Measurements from ENCODE around the gene MSI1.
"Not testable (repeated sequence)": the region's sequence is repeated elsewhere in the genome, so short reads cannot be mapped to it uniquely, and the experiment has no call there.

MSI1 gene

DNA sequence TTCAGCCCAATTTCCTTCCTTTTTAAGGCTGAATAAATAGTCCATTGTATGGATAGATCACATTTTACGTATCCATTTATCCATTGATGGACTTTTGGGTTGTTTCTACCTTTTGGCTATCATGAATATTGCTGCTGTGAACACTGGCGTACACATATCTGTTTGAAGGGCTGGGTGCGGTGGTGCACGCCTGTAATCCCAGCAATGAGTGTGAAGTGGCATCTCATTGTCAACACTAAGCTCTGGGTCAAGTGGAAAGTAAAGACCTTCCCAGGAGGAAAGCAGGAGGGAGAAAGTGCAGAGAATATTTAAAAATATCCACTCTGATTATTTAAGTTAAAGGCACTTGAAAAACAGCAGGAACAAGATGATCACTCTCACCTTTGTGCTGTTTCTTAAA lies 29.7 kb downstream of the MSI1 start:
- no peak overlapping the region for H3K4me3 ChIP-seq (ENCODE audit: low read length)
- no peak for DNase-seq (ENCODE audit: low read depth)
- TF ChIP-seq, protein P1, sequence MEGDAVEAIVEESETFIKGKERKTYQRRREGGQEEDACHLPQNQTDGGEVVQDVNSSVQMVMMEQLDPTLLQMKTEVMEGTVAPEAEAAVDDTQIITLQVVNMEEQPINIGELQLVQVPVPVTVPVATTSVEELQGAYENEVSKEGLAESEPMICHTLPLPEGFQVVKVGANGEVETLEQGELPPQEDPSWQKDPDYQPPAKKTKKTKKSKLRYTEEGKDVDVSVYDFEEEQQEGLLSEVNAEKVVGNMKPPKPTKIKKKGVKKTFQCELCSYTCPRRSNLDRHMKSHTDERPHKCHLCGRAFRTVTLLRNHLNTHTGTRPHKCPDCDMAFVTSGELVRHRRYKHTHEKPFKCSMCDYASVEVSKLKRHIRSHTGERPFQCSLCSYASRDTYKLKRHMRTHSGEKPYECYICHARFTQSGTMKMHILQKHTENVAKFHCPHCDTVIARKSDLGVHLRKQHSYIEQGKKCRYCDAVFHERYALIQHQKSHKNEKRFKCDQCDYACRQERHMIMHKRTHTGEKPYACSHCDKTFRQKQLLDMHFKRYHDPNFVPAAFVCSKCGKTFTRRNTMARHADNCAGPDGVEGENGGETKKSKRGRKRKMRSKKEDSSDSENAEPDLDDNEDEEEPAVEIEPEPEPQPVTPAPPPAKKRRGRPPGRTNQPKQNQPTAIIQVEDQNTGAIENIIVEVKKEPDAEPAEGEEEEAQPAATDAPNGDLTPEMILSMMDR (IDR thresholded peaks at IDR 0.05; ENCODE audit: insufficient read depth, low read depth, low read length, missing control alignments), result no peak

DNA sequence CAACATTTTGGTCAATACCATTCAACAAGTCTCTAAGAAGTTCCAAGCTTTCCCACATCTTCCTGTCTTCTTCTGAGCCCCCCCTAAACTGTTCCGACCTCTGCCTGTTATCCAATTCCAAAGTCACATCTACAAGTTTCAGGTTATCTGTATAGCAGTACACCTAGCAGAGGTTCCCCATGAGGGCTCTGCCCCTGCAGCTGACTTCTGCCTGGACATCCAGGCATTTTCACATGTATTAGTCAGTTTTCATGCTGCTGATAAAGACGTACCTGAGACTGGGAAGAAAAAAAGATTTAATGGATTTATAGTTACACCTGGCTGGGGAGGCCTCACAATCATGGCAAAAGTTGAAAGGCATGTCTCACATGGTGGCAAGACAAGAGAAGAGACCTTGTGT lies 31.2 kb downstream of the MSI1 start:
- TF ChIP-seq, protein P1 (IDR thresholded peaks at IDR 0.05; ENCODE audit: insufficient read depth, low read depth, low read length, missing control alignments), result no peak
- no peak overlapping the region for H3K4me3 ChIP-seq (ENCODE audit: low read length)
- DNase-seq (ENCODE audit: low read depth), result no peak

DNA sequence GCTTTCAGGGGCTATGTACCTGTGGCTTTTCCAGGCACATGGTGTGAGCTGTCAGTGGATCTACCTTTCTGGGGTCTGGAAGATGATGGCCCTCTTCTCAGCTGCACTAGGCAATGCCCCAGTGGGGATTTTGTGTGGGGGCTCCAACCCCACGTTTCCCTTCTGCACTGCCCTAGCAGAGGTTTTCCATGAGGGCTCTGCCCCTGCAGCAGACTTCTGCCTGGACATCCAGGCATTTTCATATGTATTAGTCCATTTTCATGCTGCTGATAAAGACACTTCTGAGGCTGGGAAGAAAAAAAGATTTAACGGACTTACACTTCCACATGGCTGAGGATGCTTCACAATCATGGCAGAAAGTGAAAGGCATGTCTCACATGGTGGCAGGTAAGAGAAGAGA lies 32.6 kb downstream of the MSI1 start:
- not testable (repeated sequence) for DNase-seq (ENCODE audit: low read depth); H3K4me3 ChIP-seq (ENCODE audit: low read length)

DNA sequence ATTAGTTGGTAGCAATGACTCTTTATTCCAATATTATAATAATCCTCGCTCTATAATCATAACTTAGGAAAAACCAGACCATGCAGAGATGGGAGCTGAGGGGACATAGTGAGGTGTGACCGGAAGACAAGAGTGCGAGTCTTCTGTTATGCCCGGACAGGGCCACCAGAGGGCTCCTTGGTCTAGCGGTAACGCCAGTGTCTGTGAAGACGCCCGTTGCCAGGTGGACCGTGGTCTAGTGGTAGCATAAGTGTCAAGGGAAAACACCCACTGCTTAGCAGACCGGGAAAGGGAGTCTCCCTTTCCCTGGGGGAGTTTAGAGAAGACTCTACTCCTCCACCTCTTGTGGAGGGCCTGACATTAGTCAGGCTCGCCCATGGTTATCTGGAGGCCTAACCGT lies 33.5 kb downstream of the MSI1 start:
- peak; percentile 53 for DNase-seq (ENCODE audit: low read depth)
- TF ChIP-seq, protein P1 (IDR thresholded peaks at IDR 0.05; ENCODE audit: insufficient read depth, low read depth, low read length, missing control alignments), result peak; percentile 71

DNA sequence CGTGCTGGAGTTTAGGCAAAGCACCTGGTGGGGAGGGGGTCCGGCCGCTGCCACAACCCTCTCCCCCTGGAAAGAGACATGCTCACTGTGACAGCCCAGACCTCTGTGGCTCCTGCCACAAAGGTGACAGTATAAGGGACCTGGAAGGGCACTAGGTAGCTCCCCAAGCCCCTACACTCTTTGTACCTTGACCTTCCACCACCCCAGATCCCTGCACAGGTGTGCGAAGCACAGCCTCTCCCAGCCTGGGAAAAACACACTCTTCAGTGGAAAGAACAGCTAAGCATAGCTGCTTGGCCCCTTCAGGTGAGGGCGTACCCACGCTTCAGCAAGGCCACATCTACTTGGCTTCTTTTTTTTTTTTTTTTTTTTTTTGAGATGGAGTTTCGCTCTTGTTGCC lies 36.4 kb downstream of the MSI1 start:
- TF ChIP-seq, protein P1 (IDR thresholded peaks at IDR 0.05; ENCODE audit: insufficient read depth, low read depth, low read length, missing control alignments), result no peak
- H3K4me3 ChIP-seq (ENCODE audit: low read length), result no peak overlapping the region
- no peak for DNase-seq (ENCODE audit: low read depth)

More for the DNA sequence above, 33.5 kb downstream of the MSI1 start:
- H3K4me3 ChIP-seq (ENCODE audit: low read length), result not testable (repeated sequence)

DNA sequence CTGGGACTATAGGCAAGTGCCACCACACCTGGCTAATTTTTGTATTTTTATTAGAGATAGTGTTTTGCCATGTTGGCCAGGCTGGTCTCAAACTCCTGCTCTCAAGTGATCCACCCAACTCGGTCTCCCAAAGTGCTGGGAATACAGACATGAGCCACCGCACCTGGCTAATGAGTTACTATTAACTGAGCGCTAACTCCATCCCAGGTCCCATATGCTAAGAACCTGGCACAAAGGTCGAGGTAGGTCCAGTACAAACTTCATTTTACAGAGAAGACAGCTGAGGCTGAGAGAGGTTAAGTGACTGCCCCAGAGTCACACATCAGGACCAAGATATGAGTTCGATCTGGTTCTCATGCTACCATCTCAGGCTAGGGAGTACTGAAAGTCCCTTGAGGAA lies 36.9 kb downstream of the MSI1 start:
- TF ChIP-seq, protein P1 (IDR thresholded peaks at IDR 0.05; ENCODE audit: insufficient read depth, low read depth, low read length, missing control alignments), result no peak
- no peak overlapping the region for H3K4me3 ChIP-seq (ENCODE audit: low read length)
- no peak for DNase-seq (ENCODE audit: low read depth)

DNA sequence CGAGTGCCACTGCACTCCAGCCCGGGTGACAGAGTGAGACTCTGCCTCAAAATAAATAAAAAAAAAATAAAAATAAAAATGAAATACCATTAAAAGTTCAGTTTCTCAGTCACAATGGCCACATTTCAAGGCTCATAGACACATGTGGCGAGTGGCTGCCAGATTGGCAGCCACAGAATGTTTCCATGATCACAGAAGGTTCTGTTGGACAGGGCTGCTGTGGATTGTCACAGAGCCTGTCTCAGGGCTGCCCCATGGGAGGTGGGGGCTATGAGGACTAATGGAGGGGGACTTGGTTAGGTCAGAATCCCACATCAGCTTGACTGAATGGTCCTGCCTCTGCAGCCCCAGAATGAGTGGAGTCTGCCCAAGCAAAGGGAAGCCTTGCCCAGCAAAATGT lies 37.6 kb downstream of the MSI1 start:
- DNase-seq (ENCODE audit: low read depth), result no peak
- TF ChIP-seq, protein P1 (IDR thresholded peaks at IDR 0.05; ENCODE audit: insufficient read depth, low read depth, low read length, missing control alignments), result no peak
- no peak overlapping the region for H3K4me3 ChIP-seq (ENCODE audit: low read length)

DNA sequence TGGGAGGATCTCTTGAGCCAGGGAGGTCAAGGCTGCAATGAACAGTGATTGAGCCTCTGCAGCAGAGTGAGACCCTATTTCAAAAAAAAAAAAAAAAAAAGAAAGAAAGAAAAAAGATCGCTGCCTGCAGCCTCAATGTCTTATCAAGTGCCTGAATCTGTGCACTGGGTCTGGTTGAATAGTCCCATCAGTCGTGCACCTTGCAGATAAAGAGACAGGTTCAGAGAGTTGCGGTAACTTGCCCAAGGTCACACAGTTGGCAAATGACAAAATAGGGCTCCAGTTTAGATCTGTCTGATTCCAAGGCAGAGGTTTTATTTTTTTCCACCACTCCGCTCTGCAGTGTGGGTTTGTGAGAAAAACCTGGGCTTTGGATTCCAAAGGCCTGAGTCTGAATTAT lies 40.7 kb downstream of the MSI1 start:
- TF ChIP-seq, protein P1 (IDR thresholded peaks at IDR 0.05; ENCODE audit: insufficient read depth, low read depth, low read length, missing control alignments), result no peak
- no peak for DNase-seq (ENCODE audit: low read depth)
- H3K4me3 ChIP-seq (ENCODE audit: low read length), result no peak overlapping the region
